GM18868 (cell line): ENCODE results near the gene ARSJ.

Experiments
- ATAC-seq: cut with Tn5 transposase; IDR thresholded peaks from one replicate; pipeline ENCODE4 v1.9.1; 2021; ENCODE audit warnings: mild to moderate bottlenecking, moderate library complexity; ENCODE audit not compliant: unreplicated experiment

ARSJ gene

DNA sequence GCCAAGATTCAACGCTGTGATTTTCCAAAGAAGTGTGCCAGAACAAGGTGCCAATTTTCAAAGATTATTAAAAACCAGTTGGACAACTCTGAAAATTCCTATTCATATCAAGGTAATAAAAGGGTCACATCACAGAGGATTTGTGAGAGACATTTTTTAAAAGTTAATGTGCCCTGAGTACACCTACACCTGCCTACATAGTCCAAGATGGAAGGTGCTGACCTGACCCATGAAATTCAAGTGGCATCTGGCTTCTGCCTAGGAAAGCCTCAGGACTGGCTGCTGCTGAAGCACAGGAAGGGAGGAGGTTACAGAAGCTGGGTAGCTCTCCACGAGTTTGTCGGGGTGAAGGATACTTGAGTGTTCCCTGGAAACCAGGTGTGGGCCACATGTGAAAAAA lies 11.4 kb upstream of the ARSJ start:
- no peak for ATAC-seq

DNA sequence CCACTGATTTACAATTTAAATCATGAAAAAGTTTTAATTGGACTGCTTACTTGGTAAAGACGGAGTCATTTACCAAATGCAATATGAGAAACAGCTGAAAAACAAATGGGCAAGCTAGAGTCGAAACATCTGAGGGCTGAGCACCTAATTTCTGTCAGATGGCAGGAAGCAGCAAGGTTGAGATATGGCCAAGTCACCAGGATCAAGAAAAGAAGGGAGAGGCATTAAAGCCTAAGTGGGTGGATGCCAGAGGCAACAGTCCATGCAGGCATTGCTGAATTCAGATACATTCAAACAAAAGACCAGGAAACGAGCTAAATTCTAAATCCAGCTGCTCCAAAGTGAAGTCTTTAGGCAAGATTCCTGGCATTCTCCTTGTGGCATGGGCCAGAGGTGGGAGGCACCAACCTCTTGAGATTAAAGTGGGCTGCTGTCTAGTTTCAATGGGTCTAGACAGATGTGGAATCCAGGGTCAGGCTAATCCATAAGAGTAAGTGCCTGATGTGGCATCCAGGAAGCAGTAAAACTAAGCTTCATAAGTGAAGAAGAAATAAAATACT lies 8.0 kb upstream of the ARSJ start:
- no peak for ATAC-seq

DNA sequence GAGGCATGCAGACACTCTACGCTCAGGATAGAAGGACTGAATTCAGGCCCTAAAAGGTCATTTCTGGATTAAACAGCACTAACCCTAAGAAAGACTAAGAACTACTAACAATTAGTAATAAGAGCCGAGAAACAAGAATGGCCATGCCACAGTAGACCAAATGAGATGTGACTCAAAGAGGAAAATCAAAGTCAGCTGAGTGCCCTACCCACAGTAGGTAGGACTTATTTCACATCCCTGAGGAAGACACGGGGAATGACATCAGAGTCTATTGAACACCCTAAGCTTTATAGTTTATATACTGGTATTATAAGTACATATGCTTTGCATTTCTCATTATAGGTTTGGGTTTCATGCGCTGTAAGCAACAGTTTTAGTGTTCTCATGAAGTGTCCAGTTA lies 2.7 kb upstream of the ARSJ start:
- ATAC-seq: no peak

DNA sequence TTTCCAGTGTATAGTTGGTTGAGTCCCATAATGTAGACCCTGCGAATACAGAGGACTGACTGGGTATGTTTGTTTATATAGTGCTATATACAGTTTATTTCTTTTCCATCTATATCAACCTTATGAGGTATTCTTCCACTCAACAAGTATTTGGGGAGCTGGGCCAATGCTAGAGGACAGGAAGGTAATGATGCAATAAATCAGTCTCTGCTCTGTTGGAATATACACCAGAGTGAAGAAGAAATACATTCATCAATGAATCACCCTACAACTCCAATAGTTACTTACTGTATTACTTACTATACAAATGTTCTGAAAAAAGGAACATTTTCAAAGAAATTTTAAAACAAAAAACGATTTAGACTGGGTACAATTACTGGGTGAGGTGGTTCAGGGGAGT lies 2.1 kb upstream of the ARSJ start:
- ATAC-seq: no peak

DNA sequence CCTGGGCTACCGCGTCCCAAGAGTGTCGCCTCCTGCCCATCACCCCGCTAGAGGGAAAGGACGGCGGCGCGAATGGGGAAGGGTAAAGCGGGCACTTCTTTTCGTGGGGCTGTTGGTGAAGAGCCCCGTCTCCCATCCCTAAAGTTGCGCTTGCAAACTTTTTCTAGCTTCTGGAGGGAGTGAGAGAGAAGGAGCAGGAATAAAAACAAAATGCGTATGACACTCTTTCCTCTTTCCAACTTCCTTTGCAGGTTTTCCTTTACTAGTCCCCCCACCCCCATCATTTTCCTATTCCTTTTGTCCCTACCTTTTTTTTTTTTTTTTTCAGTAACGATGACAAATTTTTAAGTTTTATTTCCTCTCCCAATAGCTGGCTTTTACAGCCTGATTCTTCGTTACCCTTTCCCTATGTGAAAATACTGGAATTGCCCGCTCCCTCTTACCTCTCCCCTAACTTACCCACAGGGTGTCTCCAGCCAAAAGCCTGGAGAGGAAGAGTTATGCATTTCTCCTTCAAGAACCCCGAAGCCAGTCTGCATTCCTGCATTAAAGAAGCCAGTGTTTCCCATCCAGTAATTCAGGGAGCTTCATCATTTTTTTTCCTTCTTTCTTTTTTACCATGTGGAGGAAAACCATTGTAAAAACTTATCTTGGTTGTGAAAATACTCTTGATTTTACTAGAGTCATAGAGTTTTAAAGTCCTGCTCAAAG lies 613 bp upstream of the ARSJ start:
- ATAC-seq: no peak

DNA sequence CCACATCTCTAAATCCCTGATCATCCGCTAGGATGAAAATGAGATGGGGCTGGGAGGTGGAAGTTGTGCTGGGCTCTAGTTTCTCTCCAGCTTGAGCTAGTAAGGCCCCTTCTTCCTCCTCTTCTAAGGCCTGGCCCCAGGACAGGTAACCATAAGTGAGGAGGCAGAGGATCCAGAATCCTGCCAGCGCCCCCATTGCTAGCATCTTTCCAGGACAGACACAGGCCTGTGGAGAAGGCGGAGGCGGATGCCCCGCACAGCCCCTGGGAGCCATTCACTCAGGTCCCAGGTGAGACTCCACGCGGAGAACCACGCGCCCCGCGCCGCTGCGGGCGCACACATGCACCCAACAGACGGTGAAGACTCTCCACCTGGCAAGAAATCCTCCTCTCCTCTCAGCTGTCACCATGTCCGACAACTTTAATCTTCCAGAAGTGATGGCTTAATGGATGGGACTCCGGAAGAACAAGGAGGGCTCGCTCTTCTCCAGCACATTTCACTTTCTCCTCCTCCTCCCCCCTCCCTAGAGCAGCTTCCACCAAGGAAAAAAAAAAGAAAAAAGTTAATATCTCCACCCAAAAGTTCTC lies 793 bp downstream of the ARSJ start:
- ATAC-seq: no peak

DNA sequence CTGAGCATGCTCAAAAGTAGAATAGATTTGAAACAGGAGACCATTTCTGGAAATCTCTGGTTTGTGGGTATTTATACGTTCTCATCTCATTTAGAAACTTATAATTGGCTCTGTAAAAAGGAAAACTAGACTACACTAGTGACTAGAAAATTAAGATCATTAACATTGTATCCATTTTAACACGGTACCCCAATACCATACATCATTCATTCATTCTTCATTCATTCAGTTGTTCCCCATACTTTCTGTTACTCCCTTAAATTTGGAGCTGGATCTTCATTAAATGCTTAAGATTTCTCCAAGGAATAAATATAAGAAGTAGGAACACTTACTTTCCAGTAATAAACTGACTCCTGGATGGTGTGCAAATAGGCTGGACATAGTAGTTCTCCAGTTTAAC lies 1.3 kb downstream of the ARSJ start:
- no peak for ATAC-seq

DNA sequence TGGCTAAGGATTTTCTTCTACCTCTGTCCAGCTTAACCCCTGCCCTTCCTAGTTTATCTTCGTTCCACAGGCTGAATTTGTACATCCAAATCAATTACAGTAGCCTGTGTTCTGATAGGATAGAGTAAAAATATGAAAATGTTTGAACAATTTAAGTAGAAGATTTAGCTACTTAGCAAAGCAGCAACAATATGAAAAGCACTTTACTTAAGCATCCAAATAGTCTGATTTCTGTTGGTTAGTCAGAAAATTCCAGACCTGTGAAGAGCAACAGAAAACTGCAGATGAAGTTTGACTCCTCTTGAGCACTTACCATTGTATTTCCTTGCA lies 2.0 kb downstream of the ARSJ start:
- ATAC-seq: no peak

DNA sequence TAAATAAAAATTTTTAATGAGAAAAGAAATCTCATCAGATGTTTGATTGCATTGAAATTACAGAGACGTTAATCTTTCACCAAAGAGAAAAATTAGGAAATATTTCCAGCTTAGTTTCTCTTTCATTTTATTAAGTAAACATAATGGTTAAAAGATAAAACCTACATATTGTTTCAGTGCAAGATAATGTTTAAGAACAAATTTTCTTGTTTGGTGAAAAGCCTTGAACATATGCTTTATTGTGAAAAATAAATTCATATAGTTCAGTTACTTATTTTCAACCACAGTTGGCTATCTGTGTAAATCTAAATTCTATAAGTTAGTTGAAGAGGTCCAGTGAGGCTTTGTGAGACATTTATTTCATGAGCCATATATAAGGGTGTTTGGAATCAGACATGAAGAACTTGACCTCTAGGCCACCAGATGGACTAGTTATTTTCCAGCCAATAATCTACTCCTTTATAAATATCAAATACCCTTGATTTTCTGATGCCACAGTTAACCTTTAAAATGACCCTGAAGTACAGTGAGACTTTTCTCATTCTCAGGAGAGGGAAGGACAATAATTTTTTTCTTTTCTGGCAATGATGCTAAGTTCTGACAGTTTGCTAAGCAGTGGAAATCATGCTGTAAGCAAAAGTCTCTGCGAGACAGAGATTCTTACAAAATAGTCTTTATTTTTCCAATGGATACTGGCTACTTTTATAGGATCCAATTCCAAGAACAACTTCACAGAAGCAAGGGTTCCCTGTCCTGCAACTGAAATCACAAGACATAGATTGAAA lies 2.5 kb downstream of the ARSJ start:
- no peak for ATAC-seq

DNA sequence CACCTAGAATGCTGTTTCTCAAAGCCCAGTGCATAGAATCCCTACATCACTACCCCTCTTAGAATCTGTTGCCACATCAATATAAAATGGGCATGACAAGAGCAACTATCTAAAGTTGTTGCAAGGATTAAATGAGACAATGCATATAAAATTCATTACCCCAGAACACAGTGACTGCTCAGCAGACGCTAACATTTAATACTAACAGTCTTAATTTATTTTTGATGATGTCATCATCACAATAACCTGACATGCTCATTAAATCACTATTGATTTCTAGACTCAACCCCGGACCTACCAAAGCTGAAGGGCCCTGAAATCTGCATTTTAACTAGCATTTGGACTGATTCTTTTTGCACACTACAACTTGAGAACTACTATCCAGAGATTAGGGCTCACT lies 3.9 kb downstream of the ARSJ start:
- ATAC-seq: no peak

DNA sequence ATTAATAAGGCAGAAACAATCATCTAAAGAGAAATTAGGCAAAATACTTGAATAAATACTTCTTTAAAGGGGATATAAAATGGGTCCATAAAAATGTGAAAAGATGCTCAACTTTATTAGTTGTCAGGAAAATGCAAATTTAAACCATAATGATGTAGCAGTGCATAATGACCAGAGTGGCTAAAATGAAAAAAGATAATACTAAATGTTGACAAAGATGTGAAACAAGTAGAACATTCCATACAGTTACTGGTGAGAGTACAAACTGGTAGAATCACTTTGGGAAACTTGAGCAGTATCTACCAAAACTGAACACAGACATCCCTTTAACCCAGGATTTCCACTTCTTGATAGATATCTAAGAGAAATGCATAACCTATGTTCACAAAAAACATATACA lies 5.0 kb downstream of the ARSJ start:
- no peak for ATAC-seq

DNA sequence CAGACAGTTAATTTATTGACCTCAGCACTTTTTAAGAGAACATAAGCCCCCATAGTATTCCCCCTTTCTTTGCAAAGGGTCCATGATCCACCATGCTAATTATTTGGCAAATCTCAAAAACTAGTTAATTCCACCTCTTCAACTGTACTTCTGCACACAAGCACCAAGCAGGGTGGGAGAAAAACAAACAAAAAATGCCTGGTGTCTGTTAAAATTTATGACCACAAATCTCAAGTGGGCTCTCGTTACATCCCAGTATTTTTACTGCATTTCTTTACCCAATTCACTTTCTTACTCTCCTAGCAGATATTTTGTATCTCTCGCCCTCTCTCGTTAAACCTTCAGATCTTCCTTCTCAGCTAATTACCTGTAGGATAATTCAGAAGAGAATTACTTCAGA lies 6.1 kb downstream of the ARSJ start:
- no peak for ATAC-seq

DNA sequence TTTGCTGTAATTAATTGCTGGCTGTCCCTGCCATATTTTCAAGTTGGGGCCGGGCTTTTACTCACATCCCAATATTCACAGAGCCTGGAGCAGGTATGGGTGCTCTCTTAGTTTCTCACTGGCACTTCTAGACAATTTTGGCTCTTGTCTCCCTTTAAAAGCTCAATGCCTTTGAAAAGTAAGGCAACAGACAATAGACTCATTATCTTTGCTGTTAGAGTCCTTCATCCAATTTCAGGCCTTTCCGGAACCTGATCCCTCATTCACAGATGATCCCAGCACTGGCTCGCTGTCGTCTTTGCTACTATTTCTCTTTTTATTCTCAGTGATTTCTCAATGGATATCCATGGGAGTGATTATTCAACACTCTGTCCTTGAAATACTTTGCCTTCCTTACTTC lies 6.7 kb downstream of the ARSJ start:
- no peak for ATAC-seq

DNA sequence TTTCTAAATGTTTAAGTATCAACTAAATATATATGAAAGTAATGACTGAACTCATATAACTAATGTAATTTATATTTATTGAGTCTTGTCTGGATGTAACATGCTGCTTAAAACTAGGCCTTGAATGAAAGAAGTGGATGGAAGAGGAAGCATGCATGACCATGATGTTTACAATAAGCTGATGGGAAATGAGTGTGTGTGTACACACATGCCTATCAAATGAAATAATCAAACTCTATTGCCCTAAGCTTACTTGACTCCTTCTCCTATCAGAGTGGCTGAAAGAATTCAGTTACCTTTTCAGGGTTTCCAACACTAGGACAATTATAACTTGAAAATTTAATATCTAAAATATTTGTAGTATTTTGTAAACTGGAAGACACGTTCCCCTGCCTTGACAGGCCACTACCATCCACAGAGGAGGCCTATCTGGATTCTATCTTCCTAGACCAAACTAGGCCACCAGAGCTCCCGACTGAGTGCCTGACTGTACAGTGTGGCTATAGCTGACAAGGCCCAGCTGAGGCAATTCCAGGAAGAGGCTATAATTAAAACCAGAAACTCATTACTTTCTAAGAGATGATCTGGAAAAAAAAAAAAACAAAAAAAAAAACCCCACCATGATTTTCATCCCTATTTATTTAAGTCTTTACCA lies 7.6 kb downstream of the ARSJ start:
- no peak for ATAC-seq

DNA sequence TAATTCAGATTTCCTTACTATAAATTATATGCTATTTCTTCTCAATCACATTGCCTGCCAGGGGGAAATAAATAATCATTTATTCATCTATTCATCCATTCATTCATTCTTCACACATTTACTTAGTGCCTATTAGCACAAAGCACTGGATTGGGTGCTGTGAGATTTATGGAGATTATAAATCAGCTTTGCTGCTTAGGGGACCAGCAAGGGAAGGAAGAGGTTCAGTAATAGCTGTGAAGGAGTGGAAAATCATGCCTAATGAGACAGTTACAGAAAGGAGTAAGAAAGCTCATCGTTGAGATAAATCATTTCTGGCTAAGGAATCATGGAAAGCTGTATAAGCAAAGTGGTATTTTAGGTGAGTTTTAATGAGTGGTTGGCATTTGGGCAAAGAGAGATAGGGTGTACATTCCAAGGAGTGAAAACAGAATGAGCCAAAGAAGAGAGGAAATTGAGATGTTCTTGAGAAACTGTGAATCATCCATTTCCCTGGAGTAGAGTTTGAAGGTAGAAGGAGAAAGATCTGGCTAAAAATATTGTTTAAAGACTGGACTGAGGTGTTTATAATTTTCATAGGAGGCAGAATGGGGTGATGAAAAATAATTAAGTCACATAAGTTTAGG lies 9.6 kb downstream of the ARSJ start:
- no peak for ATAC-seq

DNA sequence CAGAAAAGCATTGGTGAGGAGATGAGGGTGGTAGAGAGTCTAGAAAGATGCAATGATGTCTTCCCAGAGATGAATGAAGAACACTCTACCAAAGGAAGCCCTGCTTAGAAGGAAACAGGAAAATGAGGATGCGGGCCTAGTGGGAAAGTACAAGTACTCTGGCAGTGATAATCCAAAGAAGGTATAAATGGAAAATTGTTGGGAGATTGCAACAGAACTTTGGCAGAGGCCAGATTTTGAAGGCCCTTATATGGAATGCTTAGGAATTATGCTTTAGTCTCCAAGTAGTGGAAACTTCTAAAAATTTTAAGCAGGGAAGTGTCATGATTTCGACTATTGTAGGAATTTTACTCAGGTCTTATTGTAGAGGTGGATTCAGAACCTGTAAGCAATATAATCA lies 11.0 kb downstream of the ARSJ start:
- no peak for ATAC-seq

DNA sequence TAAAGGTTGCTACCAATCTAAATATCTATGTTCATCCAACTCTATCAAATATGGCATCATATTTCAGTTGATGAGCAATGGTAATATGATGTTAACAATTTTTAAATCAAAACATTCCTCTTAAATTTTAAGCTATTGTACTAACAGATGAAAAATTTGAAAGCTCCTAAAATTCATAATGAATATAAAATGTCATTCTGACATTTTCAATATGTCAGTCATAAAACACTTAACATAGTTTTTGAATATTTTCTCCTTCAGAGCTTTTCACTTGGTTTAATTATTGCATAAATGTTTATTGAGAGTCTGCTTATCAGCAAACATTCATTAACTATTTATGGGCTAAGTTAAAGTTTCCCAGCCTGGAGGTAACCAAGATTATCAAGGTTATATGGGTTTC lies 11.8 kb downstream of the ARSJ start:
- no peak for ATAC-seq

DNA sequence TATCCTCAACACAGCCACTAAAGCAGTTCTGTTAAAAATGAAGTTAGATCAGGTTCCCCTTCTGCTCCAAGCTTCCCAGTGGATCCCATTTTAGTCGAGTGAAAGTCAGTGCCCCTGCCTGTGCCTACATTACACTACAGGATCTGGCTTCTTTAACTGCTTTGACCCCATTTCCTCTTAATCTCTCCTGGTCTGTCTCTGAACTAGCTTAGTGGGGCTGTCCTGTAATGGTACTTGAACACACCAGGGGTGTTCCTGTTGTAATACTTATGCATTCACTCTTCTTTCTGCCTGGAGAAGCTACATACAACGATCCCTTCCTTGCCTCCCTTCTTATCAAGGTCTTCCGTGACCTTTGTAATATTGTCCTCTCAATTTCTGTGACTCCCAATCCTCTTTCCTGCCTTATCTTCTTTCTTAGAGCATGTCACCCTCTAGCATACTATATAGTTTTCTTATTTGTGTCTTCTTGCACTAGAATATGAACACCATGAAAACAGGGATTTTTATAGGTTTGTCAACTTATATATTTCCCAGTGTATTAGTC lies 16.7 kb downstream of the ARSJ start:
- no peak for ATAC-seq

DNA sequence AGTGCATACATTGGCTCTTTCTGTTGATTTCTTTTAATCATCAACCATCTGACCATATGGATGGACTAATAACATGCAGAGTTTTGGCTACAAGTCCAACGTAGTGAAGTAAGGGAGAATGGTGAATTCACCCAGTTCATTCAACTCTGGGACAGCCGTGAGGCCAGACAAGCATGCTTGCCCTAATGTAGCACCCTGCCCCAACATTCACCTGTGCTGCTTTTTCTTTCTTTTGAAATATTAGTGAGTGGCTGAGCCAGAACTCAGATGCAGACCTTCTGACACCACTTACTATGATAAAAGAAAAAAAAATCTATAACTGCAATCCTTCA lies 17.5 kb downstream of the ARSJ start:
- no peak for ATAC-seq

DNA sequence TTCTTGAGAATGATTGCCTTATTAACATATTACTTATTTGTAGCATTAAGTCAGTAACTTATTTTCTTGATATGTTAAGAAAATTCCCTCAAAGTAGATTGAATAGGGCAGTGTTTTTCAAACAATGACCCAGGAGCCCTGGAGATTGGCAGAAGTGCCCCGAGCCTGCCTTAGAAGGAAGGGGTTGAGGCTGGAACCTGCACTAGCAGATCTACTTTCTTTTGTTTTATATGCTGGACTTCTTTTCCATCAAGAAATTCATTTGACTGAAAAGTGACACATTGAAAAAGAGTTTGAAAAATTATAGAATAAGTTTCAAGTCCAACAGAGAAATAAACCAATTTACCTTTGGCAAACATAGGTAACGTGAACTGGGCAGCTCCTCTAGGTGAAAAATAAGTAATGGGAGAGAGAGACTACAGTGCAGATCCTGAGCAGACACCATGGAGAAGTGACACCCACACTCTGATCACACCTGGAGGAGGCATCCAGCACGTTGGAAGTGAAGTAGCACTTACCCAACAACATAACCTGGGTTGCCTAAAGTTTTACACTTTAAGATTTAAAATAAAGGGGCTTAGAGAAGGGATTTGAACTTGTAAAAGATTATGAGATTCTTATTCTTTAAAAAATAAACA lies 18.6 kb downstream of the ARSJ start:
- no peak for ATAC-seq

DNA sequence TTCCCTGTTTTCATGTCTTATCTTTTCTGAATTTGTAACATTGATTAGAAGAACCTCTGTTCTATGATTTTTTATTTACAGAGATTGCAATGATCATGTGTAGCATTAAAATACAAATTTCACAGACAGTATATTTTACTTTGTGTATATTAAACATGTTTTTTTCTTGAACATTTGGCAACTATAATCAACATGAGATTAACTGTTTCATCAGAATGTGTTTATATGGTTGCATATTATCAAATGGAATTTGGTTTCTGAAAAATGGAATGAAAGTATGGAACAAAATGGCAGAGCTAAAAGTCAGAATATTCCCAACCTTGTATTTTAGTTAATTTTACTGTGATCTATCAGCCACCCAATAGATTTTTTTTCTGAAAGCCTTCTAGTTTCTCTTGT lies 19.9 kb downstream of the ARSJ start:
- ATAC-seq: no peak
